ENCODE measurements around the gene KCNJ10. TPM values are rescaled to one million over a fixed set of nuclear protein-coding genes. Genes with fewer than 3 reads are reported as not detected.

Gene KCNJ10
- polyA plus RNA-seq, 4 donors: 23.4 to 30.9 (median 23.9) TPM

- DNase-seq (ENCODE audit: low read depth in 4 of 4, low spot score in 2 of 4): no peak
Observed at GRCh38 chr1:159973350-159973940, 96.5 kb downstream of the KCNJ10 start.

GRCh38 chr1:159972443-159973205, 97.3 kb downstream of the KCNJ10 start:
- no peak for DNase-seq (ENCODE audit: low read depth in 4 of 4, low spot score in 2 of 4)

GRCh38 chr1:159970932-159971342, 99.0 kb downstream of the KCNJ10 start:
- no peak for DNase-seq (ENCODE audit: low read depth in 4 of 4, low spot score in 2 of 4)

- no peak for DNase-seq (ENCODE audit: low read depth in 4 of 4, low spot score in 2 of 4)
Observed at GRCh38 chr1:159968901-159969300, 101.1 kb downstream of the KCNJ10 start.

DNA sequence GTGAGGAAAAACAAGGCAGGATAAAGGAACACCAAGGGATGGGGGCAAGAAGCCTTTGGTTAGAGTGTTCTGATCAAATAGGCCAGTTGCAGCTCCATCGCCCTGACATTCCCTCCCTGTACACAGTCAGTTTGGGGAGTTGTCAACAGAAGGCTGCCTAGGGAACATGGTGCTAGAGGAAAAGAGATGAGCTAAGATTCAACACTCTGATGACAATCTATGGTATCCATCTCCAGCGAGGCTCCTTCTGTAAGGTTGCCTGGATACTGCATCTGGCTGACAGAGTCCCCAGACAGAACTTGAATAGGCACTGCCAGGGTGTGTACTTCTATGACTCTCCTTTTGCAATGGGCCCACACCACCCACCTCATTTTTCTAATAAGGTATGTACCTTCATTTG, 104.7 kb downstream of the KCNJ10 start:
- no peak for DNase-seq (ENCODE audit: low read depth in 4 of 4, low spot score in 2 of 4)

DNA sequence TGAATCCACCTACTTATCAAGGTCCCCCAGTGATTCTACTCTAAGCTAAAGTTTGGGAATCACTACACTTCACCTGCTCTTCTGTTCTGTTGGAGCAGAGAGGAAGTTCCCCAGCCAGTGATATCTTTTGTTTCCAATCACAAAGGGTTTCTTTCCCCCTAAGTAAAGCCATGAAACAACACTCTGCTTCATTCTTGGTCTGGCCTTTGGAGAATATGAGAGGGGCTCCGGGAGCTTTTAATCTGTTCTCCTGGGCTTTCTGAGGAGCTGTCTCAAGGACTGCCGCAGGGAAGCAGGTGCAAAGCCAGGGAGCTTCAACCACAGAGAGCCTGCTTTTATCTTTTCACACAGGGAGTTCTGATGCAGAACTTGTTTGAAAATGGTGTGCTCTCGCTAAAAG, 105.8 kb downstream of the KCNJ10 start:
- DNase-seq (ENCODE audit: low read depth in 4 of 4, low spot score in 2 of 4): no peak

- no peak for DNase-seq (ENCODE audit: low read depth in 4 of 4, low spot score in 2 of 4)
Observed at GRCh38 chr1:159962176-159962575, 107.8 kb downstream of the KCNJ10 start.

GRCh38 chr1:159961636-159962035, 108.3 kb downstream of the KCNJ10 start:
- no peak for DNase-seq (ENCODE audit: low read depth in 4 of 4, low spot score in 2 of 4)

DNA sequence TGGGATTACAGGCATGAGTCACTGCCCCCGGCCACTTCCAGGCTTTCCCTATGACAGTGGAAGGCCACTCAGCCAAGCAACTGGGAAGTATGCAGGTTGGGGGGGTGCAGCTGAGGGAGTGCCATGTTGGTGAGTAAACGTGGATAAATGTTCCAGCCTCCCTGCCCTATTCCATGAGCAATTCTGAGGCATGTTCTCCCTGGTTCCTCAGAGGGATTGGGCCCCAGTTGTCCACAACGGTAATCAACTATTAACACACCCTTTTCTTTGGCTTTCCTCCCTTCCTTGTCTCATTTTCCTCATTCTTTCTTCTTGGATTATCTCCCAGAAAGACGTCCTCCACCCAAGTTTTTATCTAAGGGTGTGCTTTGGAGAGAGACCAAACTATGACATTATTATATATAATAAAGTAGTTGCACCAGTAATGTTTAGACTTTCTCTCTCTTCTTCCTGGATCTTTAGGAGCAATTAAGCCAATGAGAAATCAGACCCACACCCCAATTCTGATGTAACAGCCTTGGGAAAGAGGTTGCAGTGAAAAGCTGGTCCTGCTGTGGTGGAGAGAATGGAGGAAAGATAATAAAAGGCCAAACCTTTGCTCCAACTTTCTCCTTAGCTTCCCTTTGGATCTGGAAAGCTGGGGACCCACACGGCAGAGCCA, 109.1 kb downstream of the KCNJ10 start:
- DNase-seq (ENCODE audit: low read depth in 4 of 4, low spot score in 2 of 4): no peak

DNA sequence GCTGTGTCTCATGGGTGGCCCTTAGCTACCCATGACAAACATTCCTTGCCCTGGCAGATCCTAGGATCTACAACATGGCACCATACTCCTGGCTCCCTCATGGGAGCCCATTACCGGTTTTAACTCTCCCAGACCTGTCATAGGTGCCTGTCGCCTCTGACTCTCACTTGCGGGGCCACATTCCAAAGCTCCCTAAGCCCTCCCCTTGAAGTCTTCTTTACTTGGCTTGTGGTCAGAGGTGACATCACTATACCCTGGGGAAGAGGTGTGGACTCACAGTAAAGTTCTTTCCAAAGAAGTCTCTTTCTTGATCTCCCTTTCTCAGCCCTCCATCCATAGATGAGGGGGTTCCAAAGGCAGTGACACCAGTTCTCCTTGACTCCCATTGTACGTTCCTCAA, 110.5 kb downstream of the KCNJ10 start:
- DNase-seq (ENCODE audit: low read depth in 4 of 4, low spot score in 2 of 4): no peak

DNA sequence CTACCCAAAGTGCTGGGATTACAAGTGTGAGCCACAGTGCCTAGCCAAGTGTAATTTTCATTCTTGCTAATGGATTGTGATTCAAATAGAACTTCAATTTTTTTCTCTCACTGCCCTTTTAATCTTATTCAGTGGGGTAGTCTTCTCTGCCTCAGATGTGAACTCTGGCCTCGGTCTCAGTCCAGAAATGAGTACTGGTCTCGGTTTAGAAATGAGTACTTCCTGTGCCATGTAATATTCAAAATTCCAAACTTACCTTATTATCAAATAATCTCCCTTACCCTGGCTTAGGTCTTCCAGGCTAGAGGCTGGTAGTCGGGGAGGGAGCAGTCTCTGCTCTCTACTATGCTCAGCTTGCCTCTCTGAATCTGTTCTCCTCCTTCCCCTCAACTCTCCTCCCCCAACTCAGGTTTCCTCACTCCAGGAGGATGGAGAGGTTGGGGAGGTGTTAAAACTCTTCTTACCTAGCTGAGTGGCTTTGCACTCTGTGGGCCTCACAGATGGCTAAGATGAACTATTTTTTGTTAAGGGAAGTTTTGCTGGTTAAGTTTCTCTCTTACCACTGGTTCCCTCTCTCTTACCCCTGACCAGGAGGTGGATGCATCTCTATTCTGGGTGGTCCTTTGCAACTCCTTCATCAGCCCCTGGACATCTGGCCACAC, 111.1 kb downstream of the KCNJ10 start:
- DNase-seq (ENCODE audit: low read depth in 4 of 4, low spot score in 2 of 4): no peak

DNA sequence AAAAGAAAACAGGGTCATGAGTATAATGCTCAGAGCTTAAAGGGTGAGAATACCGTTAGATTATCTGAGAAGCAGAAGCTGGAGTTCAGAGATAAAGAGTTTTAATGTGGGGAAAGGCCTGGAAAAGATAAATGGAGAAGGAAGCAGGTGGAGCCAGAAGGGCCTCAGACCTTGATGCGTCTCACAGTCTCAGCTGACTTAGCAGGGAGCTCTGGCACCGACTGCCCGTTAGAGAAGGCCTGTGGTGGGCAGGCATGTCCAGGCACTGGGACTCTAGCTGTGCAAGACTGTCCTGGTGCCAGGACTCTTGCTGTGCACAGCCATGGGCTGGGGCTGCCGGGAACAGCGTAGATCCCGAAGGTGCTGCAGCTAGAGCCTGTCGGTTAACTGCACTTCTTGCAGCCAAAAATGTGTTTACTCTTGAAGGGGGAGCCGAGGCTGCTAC, 112.1 kb downstream of the KCNJ10 start:
- no peak for DNase-seq (ENCODE audit: low read depth in 4 of 4, low spot score in 2 of 4)

GRCh38 chr1:159955456-159955855, 114.5 kb downstream of the KCNJ10 start:
- DNase-seq (ENCODE audit: low read depth in 4 of 4, low spot score in 2 of 4): no peak

GRCh38 chr1:159953536-159954515, 116.1 kb downstream of the KCNJ10 start, which contains the start of gene SLAMF9:
TSS of gene SLAMF9 (minus strand) at chr1:159954237. CDS start at chr1:159954137, 100 bp downstream.
- DNase-seq (ENCODE audit: low read depth in 4 of 4, low spot score in 2 of 4): no peak

- DNase-seq (ENCODE audit: low read depth in 4 of 4, low spot score in 2 of 4): no peak
Observed at GRCh38 chr1:159952932-159953331, 117.0 kb downstream of the KCNJ10 start.

- no peak for DNase-seq (ENCODE audit: low read depth in 4 of 4, low spot score in 2 of 4)
Observed at GRCh38 chr1:159951551-159951950, 118.4 kb downstream of the KCNJ10 start.

- DNase-seq (ENCODE audit: low read depth in 4 of 4, low spot score in 2 of 4): no peak
Observed at GRCh38 chr1:159951016-159951415, 118.9 kb downstream of the KCNJ10 start.

DNA sequence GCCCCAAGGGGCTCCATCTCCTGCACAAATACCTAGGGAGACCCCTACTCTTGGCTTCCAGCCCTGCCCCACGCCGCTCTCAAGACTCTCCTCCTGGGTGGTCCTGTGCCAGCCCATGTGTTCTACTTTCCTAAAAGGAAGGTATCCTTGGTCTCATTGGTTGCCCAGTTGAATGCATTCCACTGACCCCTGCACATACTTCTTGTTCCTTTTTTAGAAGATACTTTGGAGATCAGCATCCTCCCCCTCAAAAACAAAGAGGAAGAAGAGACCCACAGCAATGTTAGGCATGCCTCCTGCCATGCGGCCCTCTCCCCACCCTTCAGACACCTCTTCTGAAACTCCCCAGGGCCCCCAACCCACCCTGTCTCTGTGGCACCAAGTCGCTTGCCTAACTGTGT, 120.0 kb downstream of the KCNJ10 start:
- DNase-seq (ENCODE audit: low read depth in 4 of 4, low spot score in 2 of 4): no peak

DNA sequence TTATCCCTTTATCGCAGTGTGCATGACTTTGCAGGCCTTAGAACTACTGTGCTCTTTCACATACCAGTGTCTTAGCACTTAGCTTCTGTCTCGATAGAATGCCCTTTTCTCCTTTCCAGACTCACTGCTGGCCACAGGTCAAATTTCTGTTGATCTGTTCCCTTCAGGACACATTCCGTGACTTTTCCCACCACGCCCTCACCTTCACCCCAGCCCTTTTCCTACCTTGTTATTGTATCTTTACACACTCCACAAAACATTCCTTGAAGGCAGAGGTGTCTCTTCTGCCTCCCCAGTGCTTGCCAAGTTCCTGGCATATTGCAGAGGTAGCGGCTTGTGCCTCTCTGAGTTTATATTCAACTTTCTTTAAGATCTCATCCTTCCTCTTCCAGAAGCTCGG, 120.8 kb downstream of the KCNJ10 start:
- no peak for DNase-seq (ENCODE audit: low read depth in 4 of 4, low spot score in 2 of 4)

All from left renal cortex interstitium (tissue), 4 donors.